ENCODE results near the gene ALDOA.

Gene ALDOA

DNA sequence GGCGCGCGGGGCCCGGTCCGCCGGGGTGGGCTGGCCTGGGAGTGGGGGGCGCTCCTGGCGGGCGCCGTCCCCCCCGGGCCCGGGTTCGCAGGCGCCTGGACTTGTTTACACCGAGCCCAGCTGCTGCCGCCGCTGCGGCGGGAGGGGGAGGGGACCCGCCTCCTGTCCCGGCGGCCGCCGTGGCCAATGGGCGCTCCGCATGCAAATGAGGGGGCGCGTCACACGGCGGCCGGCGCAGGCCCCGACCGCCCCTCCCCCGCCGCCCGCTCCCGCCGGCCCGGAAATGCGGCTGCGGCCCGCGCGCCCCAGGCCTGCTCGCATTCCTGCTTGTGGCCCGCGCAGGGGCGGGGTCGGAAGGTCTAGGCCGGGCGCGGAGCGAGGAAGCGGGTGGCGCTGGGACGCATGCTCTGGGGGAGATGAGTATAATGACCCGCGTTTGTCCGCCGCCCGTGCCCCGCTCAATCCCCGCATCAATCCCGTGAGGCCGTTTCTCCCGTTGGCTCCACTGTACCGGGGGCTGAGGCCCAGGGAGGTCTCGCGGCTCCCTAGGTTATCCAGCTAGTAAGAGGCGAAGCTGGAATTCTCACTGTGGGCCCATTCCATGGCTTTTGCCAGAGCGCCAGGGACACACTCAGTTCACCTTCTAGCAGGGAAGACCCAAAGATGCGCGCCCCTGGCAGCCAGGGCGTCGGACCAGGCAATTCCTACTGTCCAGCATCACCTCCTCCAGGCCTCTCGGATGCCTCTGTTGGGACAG is 30.7 kb downstream of the ALDOA start, which contains the start of gene YPEL3:
YPEL3 (minus strand) TSS at position 109 of the 757 bp plus-strand sequence. CDS start 731 bp downstream, outside the sequence.
- DNase-seq (ENCODE audit: low read depth) = peak; percentile 79
- H3K4me3 ChIP-seq (ENCODE audit: control insufficient read depth, low read depth, low read length) = peak within 1 kb of the TSS; percentile 48
- TF ChIP-seq, protein P1, sequence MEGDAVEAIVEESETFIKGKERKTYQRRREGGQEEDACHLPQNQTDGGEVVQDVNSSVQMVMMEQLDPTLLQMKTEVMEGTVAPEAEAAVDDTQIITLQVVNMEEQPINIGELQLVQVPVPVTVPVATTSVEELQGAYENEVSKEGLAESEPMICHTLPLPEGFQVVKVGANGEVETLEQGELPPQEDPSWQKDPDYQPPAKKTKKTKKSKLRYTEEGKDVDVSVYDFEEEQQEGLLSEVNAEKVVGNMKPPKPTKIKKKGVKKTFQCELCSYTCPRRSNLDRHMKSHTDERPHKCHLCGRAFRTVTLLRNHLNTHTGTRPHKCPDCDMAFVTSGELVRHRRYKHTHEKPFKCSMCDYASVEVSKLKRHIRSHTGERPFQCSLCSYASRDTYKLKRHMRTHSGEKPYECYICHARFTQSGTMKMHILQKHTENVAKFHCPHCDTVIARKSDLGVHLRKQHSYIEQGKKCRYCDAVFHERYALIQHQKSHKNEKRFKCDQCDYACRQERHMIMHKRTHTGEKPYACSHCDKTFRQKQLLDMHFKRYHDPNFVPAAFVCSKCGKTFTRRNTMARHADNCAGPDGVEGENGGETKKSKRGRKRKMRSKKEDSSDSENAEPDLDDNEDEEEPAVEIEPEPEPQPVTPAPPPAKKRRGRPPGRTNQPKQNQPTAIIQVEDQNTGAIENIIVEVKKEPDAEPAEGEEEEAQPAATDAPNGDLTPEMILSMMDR (conservative IDR thresholded peaks at IDR 0.05; ENCODE audit: control insufficient read depth, insufficient read depth, low read depth, low read length) = no peak

DNA sequence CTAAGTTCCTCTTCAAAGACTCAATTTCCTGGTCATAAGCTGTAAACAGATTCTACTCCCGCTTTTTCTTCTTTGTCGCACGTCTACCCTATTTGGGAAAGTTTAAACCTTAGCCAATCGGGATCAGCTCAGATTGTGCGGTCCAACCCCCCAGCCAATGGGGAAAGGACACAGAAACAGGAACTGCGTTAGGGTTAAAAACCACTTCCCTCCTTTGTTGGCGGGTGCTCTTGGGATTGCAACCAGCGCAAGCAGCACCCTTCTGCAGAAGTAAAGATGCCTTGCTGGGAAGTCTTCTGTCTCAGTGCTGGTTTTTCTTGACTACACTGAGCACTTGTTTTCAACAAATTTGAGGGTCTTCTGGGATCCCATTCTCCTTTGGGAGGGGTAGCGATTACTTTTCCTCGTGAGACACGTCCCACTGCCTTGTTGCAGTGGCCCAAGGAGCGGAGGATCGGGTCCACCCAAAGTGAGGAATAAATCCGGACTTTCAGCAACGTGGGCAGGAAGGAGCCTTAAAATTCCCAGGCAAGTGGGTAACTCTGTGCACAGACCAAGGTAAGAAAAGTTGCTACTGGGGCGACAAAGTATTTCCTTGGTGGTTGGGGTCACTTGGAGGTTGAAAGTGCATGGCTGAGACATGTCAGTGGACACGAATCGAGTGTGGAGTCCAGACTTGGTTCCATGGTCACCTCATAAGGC is 31.5 kb downstream of the ALDOA start:
- DNase-seq (ENCODE audit: low read depth) = no peak
- H3K4me3 ChIP-seq (ENCODE audit: control insufficient read depth, low read depth, low read length) = no peak overlapping the region
- TF ChIP-seq, protein P1 (conservative IDR thresholded peaks at IDR 0.05; ENCODE audit: control insufficient read depth, insufficient read depth, low read depth, low read length) = no peak

DNA sequence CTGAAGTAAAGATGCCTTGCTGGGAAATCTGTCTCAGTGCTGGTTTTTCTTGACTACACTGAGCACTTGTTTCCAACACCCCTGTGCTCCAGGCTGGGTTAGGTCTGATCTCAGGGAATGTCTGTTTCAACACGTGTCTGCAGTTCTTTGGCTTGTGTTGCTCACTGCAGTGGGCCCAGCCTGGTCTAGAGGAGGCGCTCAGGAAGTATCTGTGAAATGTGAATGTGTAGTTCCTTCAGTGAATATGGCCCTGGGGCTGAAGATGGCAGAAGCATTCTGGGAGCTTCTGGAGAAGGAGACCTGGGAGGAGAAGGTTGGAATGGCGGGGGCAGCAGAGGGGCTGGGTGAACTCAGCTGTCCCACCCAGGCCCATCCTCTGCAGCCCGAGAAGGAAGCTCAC is 38.5 kb downstream of the ALDOA start:
- no peak overlapping the region for H3K4me3 ChIP-seq (ENCODE audit: control insufficient read depth, low read depth, low read length)
- no peak for DNase-seq (ENCODE audit: low read depth)
- TF ChIP-seq, protein P1 (conservative IDR thresholded peaks at IDR 0.05; ENCODE audit: control insufficient read depth, insufficient read depth, low read depth, low read length) = no peak

DNA sequence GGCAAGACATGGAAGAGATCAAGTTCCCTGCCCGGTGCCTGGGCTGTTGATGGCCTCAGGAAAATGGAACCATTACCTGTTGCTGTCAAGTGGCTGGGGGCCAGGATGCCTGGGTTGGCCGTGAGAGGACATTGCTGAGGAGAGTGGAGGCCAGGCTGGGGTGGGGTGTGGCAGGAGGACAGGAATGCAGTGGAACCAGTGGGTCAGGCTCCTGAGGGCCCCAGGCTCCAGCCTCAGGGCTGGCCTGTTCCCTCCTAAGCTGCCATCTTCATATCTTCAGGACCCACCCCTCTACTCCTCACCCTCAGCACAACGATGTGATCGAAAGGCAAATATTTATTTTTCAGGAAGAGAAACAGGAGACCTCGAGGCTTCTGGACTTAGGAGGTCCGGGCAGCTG is 38.9 kb downstream of the ALDOA start:
- H3K4me3 ChIP-seq (ENCODE audit: control insufficient read depth, low read depth, low read length) = no peak overlapping the region
- TF ChIP-seq, protein P1 (conservative IDR thresholded peaks at IDR 0.05; ENCODE audit: control insufficient read depth, insufficient read depth, low read depth, low read length) = no peak
- no peak for DNase-seq (ENCODE audit: low read depth)

DNA sequence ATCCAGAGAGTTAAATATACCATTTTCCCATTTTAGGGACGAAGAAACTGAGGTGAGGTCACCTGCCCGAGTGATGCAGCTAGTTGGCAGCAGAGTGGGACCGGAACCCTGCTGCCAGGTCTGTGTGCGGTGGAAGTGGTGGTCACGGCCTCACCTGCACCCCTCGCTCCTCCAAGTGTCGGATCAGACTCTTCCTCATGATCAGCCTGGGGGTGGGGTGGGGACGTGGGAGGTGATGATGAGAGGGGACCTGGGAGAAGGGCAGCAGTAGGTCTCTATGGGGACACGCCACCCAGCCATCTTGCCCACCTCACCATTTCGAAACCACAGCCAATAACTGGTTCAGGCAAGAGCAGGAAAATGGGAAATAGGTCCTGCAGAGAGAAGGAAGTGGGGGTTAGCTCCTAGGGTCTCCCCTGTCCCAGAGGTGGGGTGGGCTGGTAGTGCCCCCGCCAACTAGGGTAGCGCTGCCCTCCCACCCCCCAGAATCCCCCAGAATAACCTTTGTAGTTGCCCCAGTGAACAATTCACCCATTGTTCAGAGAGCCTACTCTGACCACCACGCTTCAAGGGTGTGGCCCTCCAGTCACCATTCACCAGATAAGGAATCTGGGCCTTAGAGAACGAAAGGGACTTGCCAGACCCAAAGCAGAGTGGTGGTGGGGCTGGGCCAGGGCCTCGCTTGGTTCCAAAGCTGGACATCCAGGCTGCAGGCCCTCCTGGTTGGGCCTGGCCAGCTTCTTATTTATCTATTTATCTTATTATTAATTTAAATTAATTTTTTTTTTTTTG is 42.7 kb downstream of the ALDOA start:
- no peak for DNase-seq (ENCODE audit: low read depth)
- H3K4me3 ChIP-seq (ENCODE audit: control insufficient read depth, low read depth, low read length) = no peak overlapping the region
- TF ChIP-seq, protein P1 (conservative IDR thresholded peaks at IDR 0.05; ENCODE audit: control insufficient read depth, insufficient read depth, low read depth, low read length) = no peak

GRCh38 chr16:30110661-30111060 is 45.1 kb downstream of the ALDOA start:
- TF ChIP-seq, protein P1 (conservative IDR thresholded peaks at IDR 0.05; ENCODE audit: control insufficient read depth, insufficient read depth, low read depth, low read length) = no peak
- H3K4me3 ChIP-seq (ENCODE audit: control insufficient read depth, low read depth, low read length) = no peak overlapping the region
- peak; percentile 19 for DNase-seq (ENCODE audit: low read depth)
